ENCODE results near the gene CDIPT. TPM values are rescaled to one million over a fixed set of nuclear protein-coding genes. Genes with fewer than 3 reads are reported as not detected.
A peak's percentile ranks its signal among the peaks of the same experiment; 100 is the strongest.

Gene CDIPT
- total and polyA plus RNA-seq, 10 of the 15 experiments (the other 5 are each of a cell fraction or from before 2014, with no cell fraction given): 0.87 to 36.4 (median 27.1) TPM

- TF ChIP-seq PBX3 (IDR thresholded peaks at IDR 0.05; ENCODE audit: insufficient replicate concordance, low read depth, low read length) (peak; percentile 89), MAX (IDR thresholded peaks at IDR 0.05; ENCODE audit: low read depth, low read length) (0 out of 2 replicates have a peak, but pooled peaks have one; percentile 25), SIN3A (IDR thresholded peaks at IDR 0.05; ENCODE audit: low read depth, low read length) (0 out of 2 replicates have a peak, but pooled peaks have one; percentile 25), BCL3 (IDR thresholded peaks at IDR 0.05; ENCODE audit: borderline replicate concordance, insufficient read depth, low read depth, low read length, poor library complexity, severe bottlenecking) (peak; percentile 89), IKZF2 (IDR thresholded peaks at IDR 0.05) (peak; percentile 99), ZSCAN29 (IDR thresholded peaks at IDR 0.05) (no peak), BRCA1 (IDR thresholded peaks at IDR 0.05; ENCODE audit: low read depth, low read length) (no peak), MTA2 (IDR thresholded peaks at IDR 0.05; ENCODE audit: low read depth) (0 out of 2 replicates have a peak, but pooled peaks have one; percentile 36), NFXL1 (IDR thresholded peaks at IDR 0.05; ENCODE audit: borderline replicate concordance) (no peak), RELA (IDR thresholded peaks at IDR 0.05; ENCODE audit: borderline replicate concordance, partially characterized antibody) (peak; percentile 51), TCF3 (IDR thresholded peaks at IDR 0.05; ENCODE audit: borderline replicate concordance, insufficient read depth, low read depth, low read length) (peak; percentile 41; the same call in 1 of the 2 replicates), POLR2A (IDR thresholded peaks at IDR 0.05; ENCODE audit: low read depth, low read length) (peak; percentile 85), YY1 (IDR thresholded peaks at IDR 0.05; ENCODE audit: low read depth, low read length) (peak; percentile 86), MXI1 (IDR thresholded peaks at IDR 0.05; ENCODE audit: low read depth, low read length) (0 out of 2 replicates have a peak, but pooled peaks have one; percentile 17), BACH1 (IDR thresholded peaks at IDR 0.05; ENCODE audit: borderline replicate concordance) (peak; percentile 77), ZNF207 (IDR thresholded peaks at IDR 0.05; ENCODE audit: borderline replicate concordance) (0 out of 2 replicates have a peak, but pooled peaks have one; percentile 26), DPF2 (IDR thresholded peaks at IDR 0.05) (peak; percentile 57), EED (IDR thresholded peaks at IDR 0.05; ENCODE audit: low read depth) (peak; percentile 92), CBFB (IDR thresholded peaks at IDR 0.05; ENCODE audit: low read depth) (peak; percentile 77), SP1 (IDR thresholded peaks at IDR 0.05; ENCODE audit: low read depth, low read length) (peak; percentile 42), NFYB (IDR thresholded peaks at IDR 0.05; ENCODE audit: insufficient read depth, low read depth, low read length) (peak; percentile 73)
- TF ChIP-seq, protein P1, sequence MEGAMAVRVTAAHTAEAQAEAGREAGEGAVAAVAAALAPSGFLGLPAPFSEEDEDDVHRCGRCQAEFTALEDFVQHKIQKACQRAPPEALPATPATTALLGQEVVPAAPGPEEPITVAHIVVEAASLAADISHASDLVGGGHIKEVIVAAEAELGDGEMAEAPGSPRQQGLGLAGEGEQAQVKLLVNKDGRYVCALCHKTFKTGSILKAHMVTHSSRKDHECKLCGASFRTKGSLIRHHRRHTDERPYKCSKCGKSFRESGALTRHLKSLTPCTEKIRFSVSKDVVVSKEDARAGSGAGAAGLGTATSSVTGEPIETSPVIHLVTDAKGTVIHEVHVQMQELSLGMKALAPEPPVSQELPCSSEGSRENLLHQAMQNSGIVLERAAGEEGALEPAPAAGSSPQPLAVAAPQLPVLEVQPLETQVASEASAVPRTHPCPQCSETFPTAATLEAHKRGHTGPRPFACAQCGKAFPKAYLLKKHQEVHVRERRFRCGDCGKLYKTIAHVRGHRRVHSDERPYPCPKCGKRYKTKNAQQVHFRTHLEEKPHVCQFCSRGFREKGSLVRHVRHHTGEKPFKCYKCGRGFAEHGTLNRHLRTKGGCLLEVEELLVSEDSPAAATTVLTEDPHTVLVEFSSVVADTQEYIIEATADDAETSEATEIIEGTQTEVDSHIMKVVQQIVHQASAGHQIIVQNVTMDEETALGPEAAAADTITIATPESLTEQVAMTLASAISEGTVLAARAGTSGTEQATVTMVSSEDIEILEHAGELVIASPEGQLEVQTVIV (IDR thresholded peaks at IDR 0.05; ENCODE audit: borderline replicate concordance, partially characterized antibody): no peak
- TF ChIP-seq, protein P2, sequence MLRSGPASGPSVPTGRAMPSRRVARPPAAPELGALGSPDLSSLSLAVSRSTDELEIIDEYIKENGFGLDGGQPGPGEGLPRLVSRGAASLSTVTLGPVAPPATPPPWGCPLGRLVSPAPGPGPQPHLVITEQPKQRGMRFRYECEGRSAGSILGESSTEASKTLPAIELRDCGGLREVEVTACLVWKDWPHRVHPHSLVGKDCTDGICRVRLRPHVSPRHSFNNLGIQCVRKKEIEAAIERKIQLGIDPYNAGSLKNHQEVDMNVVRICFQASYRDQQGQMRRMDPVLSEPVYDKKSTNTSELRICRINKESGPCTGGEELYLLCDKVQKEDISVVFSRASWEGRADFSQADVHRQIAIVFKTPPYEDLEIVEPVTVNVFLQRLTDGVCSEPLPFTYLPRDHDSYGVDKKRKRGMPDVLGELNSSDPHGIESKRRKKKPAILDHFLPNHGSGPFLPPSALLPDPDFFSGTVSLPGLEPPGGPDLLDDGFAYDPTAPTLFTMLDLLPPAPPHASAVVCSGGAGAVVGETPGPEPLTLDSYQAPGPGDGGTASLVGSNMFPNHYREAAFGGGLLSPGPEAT (IDR thresholded peaks at IDR 0.05; ENCODE audit: low read depth): peak; percentile 91; the same call in 1 of the 2 replicates
These were observed 51.7 kb downstream of the CDIPT start (continued) for GRCh38 chr16:29811170-29811895.
